Uterus (tissue), 4 donors: ENCODE measurements around the gene SCG5. TPM values are rescaled to one million over a fixed set of nuclear protein-coding genes. Genes with fewer than 3 reads are reported as not detected.

Experiments used
- DNase-seq, 2 donors: peaks; one replicate each; pipeline ENCODE4 v3.0.0-alpha.2; 2019 to 2020
- H3K27ac ChIP-seq, 2 donors: fragments of 200-600 bp; sonication (generic); 1 replicate in 1 of 2; 2 replicates in 1 of 2; pipeline ENCODE4 v1.5.1; 2016 to 2018
- H3K27me3 ChIP-seq, 2 donors: fragments of 200-600 bp; sonication (generic); one replicate each; pipeline ENCODE4 v1.5.1; 2018 to 2019; ENCODE audit warnings: control low read depth in 1 of 2
- H3K36me3 ChIP-seq, 2 donors: fragments of 200-600 bp; sonication (generic); one replicate each; pipeline ENCODE4 v1.5.1; 2019; ENCODE audit warnings: control low read depth in 1 of 2
- H3K4me1 ChIP-seq, 2 donors: fragments of 200-600 bp; sonication (generic); one replicate each; pipeline ENCODE4 v1.5.1; 2018 to 2019; ENCODE audit warnings: control low read depth in 1 of 2
- H3K4me3 ChIP-seq, 2 donors: fragments of 200-600 bp; sonication (generic); 1 replicate in 1 of 2; 2 replicates in 1 of 2; pipeline ENCODE4 v1.5.1; 2018 to 2019; ENCODE audit warnings: mild to moderate bottlenecking in 1 of 2
- H3K9me3 ChIP-seq, 2 donors: fragments of 200-600 bp; sonication (generic); one replicate each; pipeline ENCODE4 v1.5.1; 2019; ENCODE audit warnings: control low read depth in 1 of 2
- CTCF ChIP-seq, 4 experiments: fragments of 200-600 bp in 2 of 4; fragments of 450-650 bp in 2 of 4; sonication (generic) in 2 of 4; IDR thresholded peaks; one replicate each; pipeline ENCODE4 v1.5.1; 2016 to 2019; ENCODE audit warnings: antibody characterized with exemption in 4 of 4, mild to moderate bottlenecking in 2 of 4, moderate library complexity in 1 of 4
- POLR2A ChIP-seq, 2 donors: fragments of 450-650 bp; IDR thresholded peaks; one replicate each; pipeline ENCODE4 v1.6.1; 2016; ENCODE audit warnings: antibody characterized with exemption in 2 of 2, mild to moderate bottlenecking in 1 of 2, moderate library complexity in 1 of 2
- intact Hi-C: fragments of 100-400 bp; cut with DNase I; formaldehyde crosslinking; loops from one replicate; pipeline ENCODE4 v1.15.1; 2023; ENCODE audit warnings: low total_unique reads
- total RNA-seq, 4 donors: library from RNA; depleted of rRNA in 3 of 4; stranded (reverse); fragments of >200 nt in 3 of 4; gene quantifications; one replicate each; pipeline versions ENCODE4 v1.1.0 to v1.2.4, GENCODE V29; 2014 to 2023
- donor health status: DM: yes; HTN: yes; CAD: no.

Gene SCG5
- total RNA-seq, 4 donors from 2014 or later = 1.4 to 42.2 TPM; not detected in 2

- Histone ChIP-seq H3K4me1 (no peaks in the 10 kb centered on the region), H3K4me3 (no peak overlapping the region), H3K27ac (no peak overlapping the region), H3K36me3 (no peaks in the 10 kb centered on the region), H3K27me3 (no peaks in the 10 kb centered on the region), H3K9me3 (no peaks in the 10 kb centered on the region)
- TF ChIP-seq CTCF (IDR thresholded peaks at IDR 0.05) = no peak
- intact Hi-C loops = no loop called here
- no peak for DNase-seq
These were observed 81.8 kb downstream of the SCG5 start for GRCh38 chr15:32723171-32723948.

- intact Hi-C loops = no loop called here
- no peaks in the 10 kb centered on the region for H3K4me1 ChIP-seq
- no peak for TF ChIP-seq CTCF (IDR thresholded peaks at IDR 0.05)
- TF ChIP-seq POLR2A (IDR thresholded peaks at IDR 0.05) = no peak
- H3K36me3 ChIP-seq = no peaks in the 10 kb centered on the region
- no peak overlapping the region for H3K27ac ChIP-seq
- no peak for DNase-seq
- H3K27me3 ChIP-seq = no peaks in the 10 kb centered on the region
- no peak overlapping the region for H3K4me3 ChIP-seq
- no peaks in the 10 kb centered on the region for H3K9me3 ChIP-seq
These were observed 88.3 kb downstream of the SCG5 start for GRCh38 chr15:32729700-32730395.

GRCh38 chr15:32730677-32731654 lies 89.5 kb downstream of the SCG5 start:
- intact Hi-C loops = no loop called here
- no peaks in the 10 kb centered on the region for H3K4me1 ChIP-seq
- H3K27me3 ChIP-seq = no peaks in the 10 kb centered on the region
- no peaks in the 10 kb centered on the region for H3K36me3 ChIP-seq
- TF ChIP-seq POLR2A (IDR thresholded peaks at IDR 0.05) (no peak), CTCF (IDR thresholded peaks at IDR 0.05) (no peak)
- no peak for DNase-seq
- no peak overlapping the region for H3K27ac ChIP-seq
- H3K9me3 ChIP-seq = no peaks in the 10 kb centered on the region
- no peak overlapping the region for H3K4me3 ChIP-seq

GRCh38 chr15:32732574-32733157 lies 91.2 kb downstream of the SCG5 start:
- TF ChIP-seq CTCF (IDR thresholded peaks at IDR 0.05) (no peak), POLR2A (IDR thresholded peaks at IDR 0.05) (no peak)
- Histone ChIP-seq H3K27me3 (no peaks in the 10 kb centered on the region), H3K36me3 (no peaks in the 10 kb centered on the region), H3K27ac (no peak overlapping the region), H3K9me3 (no peaks in the 10 kb centered on the region), H3K4me1 (no peaks in the 10 kb centered on the region), H3K4me3 (no peak overlapping the region)
- intact Hi-C loops = no loop called here
- no peak for DNase-seq
